ENCODE measurements around the gene CABCOCO1.

- TF ChIP-seq CTCF (conservative IDR thresholded peaks at IDR 0.05; ENCODE audit: low read depth, low read length), result no peak
- TF ChIP-seq EZH2 (IDR thresholded peaks at IDR 0.05; ENCODE audit: borderline replicate concordance, low read depth, low read length, poor library complexity, severe bottlenecking), result no peak
Measured at GRCh38 chr10:61784354-61785133, 121.8 kb downstream of the CABCOCO1 start.

Measured in A673 (cell line).